Breast epithelium (tissue), 3 donors: ENCODE measurements around the gene CFTR.

Experiments used
- POLR2A ChIP-seq: fragments of 450-650 bp; IDR thresholded peaks from one replicate; pipeline ENCODE4 v1.6.1; 2016; ENCODE audit warnings: antibody characterized with exemption, mild to moderate bottlenecking, moderate library complexity
- TF ChIP-seq, protein P1 (sequence below), 3 donors: fragments of 450-650 bp; IDR thresholded peaks; one replicate each; pipeline ENCODE4 v1.5.1; 2016 to 2017; ENCODE audit warnings: antibody characterized with exemption in 3 of 3, mild to moderate bottlenecking in 3 of 3, moderate library complexity in 3 of 3

DNA sequence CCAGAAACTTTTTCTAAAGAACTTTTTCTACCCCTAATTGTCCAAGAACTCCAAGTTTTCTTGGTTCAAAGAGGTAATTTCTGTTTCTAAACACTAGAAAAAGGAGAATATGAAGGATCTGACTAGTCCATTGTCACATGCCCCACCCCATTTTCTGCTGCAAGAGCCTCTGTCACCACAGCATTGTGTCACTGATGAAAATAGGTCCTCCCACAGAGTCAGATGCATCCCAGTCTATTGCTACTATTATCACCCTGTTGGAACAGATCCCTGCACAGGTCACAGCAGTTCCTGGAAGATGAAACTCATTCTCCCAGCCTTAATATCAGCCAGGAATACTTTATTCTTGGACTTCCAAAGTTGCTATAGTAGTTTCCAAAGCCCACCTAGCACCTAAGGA lies 7.5 kb upstream of the CFTR start:
- TF ChIP-seq, protein P1, sequence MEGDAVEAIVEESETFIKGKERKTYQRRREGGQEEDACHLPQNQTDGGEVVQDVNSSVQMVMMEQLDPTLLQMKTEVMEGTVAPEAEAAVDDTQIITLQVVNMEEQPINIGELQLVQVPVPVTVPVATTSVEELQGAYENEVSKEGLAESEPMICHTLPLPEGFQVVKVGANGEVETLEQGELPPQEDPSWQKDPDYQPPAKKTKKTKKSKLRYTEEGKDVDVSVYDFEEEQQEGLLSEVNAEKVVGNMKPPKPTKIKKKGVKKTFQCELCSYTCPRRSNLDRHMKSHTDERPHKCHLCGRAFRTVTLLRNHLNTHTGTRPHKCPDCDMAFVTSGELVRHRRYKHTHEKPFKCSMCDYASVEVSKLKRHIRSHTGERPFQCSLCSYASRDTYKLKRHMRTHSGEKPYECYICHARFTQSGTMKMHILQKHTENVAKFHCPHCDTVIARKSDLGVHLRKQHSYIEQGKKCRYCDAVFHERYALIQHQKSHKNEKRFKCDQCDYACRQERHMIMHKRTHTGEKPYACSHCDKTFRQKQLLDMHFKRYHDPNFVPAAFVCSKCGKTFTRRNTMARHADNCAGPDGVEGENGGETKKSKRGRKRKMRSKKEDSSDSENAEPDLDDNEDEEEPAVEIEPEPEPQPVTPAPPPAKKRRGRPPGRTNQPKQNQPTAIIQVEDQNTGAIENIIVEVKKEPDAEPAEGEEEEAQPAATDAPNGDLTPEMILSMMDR (IDR thresholded peaks at IDR 0.05): no peak
- no peak for TF ChIP-seq POLR2A
